Stimulated activated CD4-positive, alpha-beta T cell treated with anti-CD3 and anti-CD28 coated beads, Interleukin-12 subunit alpha, Interleukin-12 subunit beta, amount 100 ng/mL, for 4 hours (primary cell): ENCODE results near the gene RBM23.
A peak's percentile ranks its signal among the peaks of the same experiment; 100 is the strongest.
"Not testable (repeated sequence)": the region's sequence is repeated elsewhere in the genome, so short reads cannot be mapped to it uniquely, and the experiment has no call there.

Experiments
- DNase-seq: peaks from one replicate; pipeline ENCODE4 v3.0.0-alpha.2; 2020

The RBM23 gene

DNA sequence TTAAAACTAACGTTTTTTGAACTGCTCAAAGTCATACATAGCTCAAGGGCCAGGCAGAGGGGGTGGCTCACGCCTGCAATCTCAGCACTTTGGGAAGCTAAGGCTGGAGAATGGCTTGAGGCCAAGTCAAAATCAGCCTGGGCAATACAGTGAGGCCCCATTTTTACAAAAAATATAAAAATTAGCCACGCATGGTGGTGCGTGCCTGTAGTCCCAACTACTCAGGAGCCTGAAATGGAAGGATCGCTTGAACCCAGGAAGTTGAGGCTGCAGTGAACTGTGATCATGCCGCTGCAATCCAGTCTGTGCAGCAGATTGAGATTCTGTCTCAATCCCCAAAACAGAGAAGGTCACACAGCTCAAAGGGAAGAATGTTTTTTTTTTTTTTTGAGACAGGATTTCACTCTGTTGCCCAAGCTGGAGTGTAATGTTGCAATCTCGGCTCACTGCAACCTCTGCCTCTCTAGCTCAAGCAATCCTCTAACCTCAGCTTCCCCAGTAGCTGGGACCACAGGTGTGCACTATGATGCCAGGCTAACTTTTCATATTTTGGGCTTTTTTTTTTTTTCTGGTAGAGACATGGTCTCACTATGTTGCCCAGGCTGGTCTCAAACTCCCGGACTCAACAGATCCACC lies 2.9 kb downstream of the RBM23 start:
- no peak for DNase-seq

DNA sequence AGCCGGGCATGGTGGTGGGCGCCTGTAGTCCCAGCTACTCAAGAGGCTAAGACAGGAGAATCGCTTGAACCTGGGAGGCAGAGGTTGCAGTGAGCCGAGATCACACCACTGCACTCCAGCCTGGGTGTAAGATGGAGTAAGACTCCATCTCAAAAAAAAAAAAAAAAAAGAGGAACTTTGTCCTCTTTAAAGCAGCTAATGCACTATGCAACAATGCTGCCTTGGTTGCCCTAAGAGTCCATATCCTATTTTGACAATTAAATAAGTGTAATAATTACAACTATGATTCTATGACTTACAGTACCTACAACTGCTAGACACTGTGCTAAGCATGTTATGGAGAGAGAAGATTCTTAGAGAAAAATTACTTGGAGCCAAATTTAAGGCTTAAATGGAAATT lies 4.1 kb downstream of the RBM23 start:
- not testable (repeated sequence) for DNase-seq

DNA sequence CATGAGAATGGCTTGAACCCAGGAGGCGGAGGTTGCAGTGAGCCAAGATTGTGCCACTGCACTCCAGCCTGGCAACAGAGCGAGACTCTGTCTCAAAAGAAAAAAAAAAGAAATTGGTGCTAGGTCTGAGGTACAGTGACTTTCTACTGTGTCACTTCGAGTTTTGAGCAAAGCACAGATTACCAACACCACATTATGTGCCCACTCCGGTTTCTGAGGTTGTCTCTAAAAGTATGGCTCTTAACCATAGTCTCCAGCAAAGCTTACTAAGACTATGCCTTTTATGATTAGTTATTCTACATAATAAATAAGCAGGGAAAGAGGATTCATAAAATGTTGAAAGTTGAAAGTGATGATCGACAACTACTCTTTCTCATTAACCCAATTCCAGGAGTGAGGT lies 8.0 kb downstream of the RBM23 start:
- no peak for DNase-seq

DNA sequence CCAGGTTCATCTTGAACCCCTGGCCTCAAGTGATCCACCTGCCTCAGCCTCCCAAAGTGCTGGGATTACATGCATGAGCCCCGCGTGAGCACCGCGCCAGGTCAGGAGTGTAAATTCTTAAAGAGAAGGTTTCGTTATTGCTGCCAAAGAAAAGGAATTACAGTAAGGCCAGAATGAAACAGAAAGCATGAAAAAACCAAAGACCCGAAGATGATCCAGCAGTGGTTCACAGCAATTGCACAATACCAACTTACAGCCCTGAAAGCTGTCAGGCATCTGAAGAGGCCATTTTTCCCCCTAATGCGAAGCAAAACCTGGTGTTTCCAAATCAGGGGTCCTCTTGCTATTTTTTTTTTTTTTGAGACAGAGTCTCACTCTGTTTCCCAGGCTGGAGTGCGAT lies 10.3 kb downstream of the RBM23 start:
- DNase-seq, result no peak

DNA sequence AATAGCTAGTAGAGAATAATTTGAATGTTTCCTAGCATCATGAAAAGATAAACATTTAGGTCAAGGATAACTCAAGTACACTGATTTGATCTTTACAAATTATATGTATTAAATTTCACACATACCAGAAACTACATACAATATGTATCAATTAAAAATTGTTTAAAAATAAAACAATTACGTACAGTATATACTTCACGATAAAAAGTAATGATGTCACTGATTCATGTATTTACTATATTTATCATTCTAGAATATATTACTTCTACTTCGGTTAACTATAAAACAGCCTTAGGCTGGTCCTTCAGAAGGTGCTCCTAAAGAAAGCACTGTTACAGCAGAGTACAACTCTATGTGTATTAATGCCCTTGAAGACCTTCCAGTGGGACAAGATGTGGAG lies 11.5 kb downstream of the RBM23 start:
- DNase-seq, result no peak

DNA sequence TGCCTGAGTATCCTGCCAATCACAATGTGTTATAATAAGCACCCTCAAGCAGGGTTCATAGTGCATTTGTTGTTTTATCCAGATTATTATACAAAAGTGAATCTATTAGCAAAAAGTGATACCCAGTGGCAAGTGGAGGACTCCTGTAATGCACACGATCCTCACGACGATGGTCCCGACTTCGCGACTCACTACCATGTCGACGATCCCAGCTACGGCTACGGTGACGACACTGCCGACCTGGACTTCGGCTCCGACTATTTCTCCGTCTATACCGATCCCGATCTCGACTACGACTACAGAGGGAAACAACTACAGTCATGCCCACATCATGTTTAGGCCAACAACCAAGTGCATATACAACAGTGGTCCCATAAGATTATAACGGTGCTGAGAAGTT lies 12.9 kb downstream of the RBM23 start:
- no peak for DNase-seq

DNA sequence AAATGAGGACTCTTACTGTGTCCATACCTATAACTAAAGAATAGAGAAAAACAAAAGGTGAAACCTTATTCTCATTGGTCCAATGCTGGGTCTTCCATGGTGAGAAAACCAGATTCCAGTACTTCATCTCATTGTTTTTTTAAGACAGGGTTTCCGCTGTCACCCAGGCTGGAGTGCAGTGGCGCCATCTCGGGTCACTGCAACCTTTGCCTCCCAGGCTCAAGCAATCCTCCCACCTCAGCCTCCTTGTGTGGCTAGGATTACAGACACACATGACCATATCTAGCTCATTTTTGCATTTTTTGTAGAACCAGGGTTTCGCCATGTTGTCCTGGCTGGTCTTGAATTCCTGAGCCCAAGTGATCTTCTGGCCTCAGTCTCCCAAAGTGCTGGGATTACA lies 13.3 kb downstream of the RBM23 start:
- DNase-seq, result no peak

DNA sequence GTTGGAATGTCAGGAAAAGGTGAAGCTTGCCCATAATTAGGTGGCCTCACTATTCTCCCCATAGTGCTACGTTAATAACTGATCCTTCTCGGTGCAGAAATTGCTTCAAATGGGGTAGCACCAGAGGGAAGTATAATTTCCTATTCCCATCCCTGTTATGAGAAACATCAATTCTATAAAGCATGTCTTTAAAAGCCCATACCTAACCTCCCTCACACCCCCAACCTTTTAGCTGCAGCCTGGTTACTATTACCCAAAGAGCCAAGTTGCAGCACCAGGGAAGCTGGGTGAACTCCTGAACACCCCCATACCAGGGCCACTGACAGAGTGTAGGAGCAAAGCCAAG lies 15.2 kb downstream of the RBM23 start:
- DNase-seq, result no peak

DNA sequence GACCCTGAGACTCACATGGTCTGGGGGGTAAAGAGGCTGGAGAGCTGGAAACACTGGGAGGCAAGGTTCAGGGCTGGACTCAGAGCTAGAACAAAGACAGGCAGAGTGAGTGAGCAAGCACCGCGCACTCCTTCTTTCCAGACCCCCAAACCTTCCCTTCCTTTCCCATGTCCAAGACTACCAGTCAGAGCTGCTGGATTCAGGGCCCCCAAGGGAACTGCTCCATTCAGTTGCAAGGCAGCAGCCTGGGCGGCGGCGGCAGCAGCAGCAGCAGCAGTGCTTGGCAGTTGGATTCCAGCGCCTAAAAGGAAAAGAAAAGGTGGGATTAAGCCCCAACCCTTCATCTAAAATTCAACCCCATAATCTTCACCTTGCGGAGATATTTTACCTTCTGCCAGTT lies 17.1 kb downstream of the RBM23 start:
- DNase-seq, result no peak

DNA sequence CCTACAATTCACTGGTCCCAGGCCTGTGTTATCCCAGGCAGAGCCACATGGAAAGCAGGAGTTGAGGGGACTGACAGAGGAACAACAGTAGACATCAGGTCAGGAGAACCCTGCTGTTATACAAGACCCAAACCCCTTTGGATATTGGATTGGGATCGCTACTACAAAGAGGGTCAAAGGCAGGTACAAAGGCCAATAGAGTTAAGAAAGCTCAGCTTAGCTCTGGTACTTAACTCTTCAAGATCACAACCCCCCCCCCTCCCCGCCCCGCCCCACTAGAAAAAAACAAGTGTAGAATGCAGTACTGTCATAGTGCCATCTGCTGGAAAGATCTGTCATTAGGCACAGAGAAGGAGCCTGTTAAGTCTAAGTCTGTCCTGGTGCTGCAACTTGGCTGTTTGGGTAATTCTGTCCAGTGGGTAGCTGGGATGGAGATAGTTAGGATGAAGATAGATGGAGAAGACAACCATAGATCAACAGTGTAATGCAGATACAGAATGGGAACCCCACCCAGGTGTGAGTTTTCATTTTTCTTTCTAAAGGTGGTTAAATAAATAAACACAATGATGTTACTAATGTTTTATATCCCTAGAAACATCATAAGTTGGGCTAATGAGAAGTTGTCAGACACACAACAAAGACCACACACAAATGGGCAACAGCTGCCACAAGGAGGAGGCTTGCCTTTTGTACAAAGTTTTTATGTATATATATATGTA lies 18.7 kb downstream of the RBM23 start:
- DNase-seq, result no peak

DNA sequence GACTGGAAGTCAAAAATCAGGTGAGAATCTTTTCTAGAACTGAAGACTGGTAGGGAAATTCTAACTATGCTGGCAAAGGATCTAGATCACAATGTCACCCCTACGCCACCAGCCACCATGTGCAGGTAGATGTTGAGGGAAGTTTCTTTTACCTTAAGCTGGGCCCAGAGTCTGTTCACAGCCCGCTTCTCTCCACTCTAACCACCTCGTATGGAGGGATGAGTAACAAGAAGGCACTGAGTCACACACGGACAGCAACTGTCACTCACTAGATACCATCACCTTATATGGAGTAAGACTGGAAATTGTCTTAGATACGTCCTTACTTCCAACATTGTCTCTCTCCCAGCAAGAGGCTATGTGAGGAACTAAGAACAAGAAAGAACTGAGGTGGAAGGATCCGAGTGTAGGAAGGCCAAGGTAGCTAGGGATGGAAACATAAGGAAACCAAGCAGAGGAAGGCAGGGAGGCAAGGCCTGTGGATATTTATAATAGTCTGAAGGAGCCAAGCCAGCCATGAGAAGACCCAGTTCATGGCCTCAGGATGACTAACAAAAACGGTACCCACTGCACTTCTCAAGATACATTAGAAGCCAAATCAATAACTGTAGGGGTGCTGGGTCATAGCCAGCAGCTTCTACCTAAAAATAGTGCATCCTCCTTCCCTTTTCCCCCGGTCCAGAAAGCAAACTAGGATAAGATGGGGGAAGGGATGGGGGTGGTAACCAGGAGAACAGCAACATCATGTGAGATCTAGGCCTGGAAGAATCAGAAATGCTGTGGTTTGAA lies 20.5 kb downstream of the RBM23 start:
- DNase-seq, result no peak

DNA sequence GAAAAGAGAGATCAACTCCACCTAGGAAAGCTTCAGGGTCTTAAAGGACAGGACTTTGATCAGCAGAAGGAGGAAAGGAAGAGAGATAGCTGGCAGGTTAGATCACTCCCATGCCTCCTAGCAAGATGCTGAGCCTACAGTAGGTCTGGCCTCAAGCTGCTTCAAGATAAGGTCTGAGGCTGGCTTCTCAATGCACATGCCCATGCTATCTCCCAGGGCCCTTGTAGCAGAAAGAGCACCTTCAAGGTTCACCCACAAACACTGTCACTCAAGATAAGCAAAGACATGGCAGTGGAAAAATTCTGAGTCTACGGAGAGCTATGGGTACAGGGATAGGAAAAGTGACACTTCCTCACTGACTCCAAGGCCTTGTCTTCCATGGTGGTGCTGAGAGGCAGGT lies 21.6 kb downstream of the RBM23 start:
- no peak for DNase-seq

DNA sequence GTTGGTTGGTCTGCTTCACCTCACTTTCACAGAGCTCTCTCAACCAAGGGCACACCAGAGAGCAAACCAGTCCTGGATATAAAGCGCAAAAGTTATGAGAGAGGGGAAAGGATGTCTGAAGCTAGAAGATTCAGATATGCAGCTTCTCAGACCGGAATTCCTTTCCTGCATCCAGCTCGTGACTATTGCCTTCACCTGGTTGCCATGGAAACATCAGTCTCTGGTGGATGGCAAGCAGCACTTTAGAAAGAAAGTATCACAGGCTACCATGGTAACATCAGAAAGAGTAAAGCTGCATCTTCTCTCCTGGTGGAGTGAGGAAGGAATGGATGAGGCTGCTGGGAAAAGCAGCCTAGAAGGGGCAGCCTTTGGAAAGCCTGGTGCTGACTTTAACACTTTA lies 22.2 kb downstream of the RBM23 start:
- DNase-seq, result no peak

DNA sequence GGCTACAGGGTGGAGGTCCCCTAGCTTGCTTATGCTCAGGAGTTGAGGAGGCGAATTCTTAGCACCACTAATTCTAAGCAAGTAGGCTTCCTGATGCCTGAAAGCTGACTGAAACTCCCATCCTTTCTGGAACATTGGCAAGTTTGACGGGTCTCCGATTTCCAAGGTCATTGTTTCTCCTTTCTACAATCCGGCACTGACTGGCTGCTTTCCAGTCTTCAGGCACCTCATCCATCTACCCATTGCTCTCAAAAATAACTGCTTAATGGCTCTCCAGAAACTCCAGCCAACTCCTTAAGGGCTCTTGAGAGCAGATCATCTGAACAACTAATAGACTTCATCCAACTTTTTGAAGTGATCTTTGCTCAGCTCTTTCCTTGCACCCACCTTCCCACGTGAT lies 22.6 kb downstream of the RBM23 start:
- no peak for DNase-seq

DNA sequence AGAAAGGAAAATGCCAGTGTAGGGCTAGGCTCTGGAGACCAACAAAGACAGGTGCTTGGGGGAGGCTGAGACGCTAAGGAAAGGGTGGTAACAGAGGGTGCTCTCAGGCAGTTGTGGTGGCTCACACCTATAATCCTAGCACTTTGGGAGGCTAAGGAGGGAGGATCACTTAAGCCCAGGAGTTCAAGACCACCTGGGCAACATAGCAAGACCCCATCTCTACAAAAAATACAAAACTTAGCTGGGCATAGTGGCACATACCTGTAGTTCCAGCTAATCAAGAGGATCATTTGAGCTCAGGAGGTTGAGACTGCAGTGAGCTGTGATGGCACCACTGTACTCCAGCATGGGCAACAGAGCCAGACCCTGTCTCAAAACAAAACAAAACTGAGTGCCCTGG lies 23.5 kb downstream of the RBM23 start:
- no peak for DNase-seq

DNA sequence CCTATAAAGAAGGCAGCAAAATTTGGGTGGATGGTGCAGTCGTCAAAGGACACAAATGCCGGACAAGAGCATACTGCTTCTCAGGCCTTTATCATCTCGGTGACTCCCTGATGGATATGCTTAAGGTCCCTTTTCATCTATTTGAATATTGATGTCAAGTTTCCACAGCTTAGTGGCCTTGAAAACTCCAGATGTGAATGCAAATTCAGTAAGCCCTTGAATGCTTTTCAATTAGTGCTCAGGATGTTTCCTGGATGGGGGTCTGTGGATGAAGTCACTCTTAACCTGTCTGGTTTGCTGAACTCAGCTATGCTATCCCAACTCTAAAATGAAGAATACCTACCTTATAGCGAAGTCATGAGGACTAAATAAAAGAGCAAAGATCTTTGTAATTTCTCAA lies 25.2 kb downstream of the RBM23 start:
- DNase-seq, result no peak

DNA sequence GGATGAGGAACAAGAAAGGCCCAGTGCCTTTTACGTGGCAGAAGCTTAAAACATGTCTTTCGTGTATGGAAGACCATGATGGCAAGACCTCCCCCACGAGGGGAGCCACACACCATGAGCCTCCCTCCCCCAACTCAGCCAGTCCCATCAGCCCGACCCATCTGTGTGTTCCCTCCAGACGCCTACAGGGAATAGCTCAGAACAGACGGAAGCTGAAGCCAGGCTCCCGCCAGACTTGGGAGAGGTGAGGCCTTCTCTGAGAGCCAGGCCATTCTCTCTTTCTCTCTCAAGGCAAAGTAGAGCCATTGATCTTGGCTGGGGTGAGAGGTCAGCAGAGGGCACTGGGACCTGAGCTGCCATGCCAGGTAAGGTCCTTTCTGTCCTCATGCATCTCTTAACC lies 26.5 kb downstream of the RBM23 start:
- DNase-seq, result no peak

DNA sequence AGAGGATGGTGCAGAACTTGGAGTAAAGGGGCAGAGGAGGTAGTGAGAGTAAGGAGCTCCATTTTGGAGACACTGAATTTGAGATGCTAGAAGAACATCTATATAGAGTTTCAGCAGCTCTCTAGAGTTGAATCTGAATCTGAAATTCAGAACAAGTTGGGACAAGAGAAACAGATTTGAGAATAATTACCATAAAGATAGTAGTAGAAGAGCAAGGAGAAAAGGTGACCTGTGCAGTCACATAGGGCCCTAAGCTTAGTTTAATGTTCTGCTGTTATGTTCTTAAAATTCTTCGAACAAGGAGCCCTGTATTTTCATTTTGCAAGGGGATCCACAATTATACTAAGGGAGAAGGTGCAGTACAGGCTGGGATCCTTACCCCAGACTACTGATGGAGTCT lies 28.5 kb downstream of the RBM23 start:
- DNase-seq, result no peak

DNA sequence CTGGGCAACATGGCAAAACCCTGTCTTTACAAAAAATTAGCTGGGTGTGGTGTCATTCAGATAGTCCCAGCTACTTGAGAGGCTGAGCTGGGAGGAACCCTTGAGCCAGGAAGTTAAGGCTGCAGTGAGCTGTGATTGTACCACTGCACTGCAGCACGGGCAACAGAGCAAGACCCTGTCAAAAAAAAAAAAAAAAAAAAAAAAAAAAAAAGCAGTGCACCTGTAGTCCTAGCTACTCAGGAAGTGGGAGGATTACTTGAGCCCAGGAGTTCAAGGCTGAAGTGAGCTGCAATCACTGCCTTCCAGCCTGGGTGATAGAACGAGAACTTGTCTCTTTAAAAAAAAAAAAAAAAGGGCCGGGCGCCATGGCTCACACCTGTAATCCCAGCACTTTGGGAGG lies 30.3 kb downstream of the RBM23 start:
- DNase-seq, result no peak

DNA sequence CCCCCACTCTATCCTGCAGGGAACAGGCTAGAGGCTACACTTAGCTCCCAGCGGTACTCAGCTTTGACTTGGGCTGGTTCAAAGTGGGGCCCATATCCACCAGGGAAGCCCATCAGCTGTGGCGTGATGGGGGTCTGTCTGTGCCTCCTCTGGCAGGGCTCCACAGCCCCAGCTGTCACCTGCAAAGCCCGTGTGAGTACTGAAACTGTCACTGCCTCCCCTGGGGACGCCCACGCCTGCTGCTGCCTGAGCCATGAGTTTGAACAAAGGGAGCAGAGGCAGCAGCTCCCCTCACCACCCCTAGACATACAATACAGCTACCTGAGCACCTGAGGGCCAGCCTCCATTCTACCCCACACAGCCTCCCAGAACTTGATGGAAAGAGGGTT lies 31.0 kb downstream of the RBM23 start:
- DNase-seq, result peak; percentile 64

DNA sequence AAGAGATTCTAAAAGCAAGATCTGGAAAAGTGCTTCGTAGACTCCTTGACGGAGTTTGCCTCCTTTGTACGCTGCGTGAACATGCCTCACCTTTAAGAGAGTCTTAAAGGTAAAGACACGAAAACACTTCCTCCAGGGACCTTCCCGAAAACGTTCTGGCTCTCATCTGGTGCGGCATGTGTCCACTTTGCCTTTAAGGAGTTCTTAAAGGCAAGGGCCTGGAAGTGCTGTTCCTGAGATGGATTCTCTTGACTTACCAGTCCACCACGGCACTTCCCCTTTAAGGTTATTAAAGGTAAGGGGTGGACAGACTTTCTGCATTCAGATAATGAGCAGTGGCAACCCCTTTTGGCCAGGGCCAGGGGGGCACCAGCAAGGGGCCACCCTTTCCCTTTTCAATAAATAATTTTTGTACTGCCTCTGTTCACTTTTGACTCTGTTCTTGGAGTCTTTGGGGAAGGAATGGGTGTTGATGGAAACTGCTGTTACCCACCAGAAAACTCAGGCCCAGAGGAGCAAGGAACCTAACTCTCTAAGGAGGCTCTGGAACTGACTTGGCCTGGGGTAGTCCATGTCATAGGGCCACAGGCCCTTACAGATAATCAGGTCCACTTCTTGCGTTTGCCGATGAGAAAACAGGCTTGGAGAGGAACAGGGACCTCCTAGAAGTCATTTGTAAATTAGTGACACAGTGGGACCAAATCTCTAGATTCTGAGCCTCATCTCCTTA lies 31.5 kb downstream of the RBM23 start:
- DNase-seq, result no peak

DNA sequence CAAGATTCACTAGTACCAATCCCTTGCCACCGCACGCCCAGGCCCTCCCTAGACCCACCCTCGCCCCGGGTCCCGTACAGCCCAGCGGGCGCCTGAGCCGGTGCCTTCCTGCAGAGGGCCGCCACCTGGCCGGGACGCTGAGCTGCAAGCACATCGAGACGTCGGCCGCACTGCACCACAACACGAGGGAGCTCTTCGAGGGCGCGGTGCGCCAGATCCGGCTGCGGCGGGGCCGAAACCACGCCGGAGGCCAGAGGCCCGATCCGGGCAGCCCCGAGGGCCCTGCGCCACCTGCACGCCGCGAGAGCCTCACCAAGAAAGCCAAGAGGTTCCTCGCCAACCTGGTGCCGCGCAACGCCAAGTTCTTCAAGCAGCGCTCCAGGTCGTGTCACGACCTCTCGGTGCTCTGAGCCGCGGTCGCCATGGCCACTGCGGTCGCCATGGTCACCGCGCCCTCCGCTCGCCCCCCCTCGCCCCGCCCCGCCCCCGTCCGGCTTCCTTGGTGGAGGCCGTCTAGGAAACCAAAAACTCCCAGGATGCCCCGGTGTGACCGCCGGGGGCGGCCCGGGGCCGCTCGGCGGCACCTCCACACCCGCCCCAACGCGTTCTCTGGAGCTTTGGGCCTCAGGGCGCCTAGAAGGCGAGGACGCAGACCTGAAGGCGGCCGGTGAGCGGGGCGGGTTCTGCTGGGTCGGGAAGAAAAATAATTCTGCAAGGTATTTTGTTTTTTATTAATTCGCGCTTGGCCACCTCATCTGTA lies 32.3 kb downstream of the RBM23 start:
- DNase-seq, result peak; percentile 62

DNA sequence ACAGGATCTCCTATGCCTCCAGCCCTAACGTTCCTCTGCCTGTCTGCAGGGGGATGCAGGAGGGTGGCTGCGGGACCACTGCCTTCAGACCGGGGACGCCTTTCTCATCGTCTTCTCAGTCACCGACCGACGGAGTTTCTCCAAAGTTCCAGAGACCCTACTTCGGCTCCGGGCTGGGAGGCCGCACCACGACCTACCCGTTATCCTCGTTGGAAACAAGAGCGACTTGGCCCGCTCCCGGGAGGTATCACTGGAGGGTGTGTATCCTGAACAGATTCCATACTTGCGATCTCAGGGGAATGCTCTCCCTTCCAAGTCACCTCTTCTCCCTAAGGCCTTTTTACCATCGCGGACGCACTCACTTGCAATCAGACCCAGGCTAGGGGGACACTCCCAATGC lies 33.0 kb downstream of the RBM23 start:
- no peak for DNase-seq
